Hepatocyte (in vitro differentiated cells): ENCODE measurements around the gene FBRSL1. TPM values are rescaled to one million over a fixed set of nuclear protein-coding genes. Genes with fewer than 3 reads are reported as not detected.
A peak's percentile ranks its signal among the peaks of the same experiment; 100 is the strongest.

ENCODE experiments used
- DNase-seq: peaks from one replicate; pipeline ENCODE4 v3.0.0-alpha.2; 2016; ENCODE audit warnings: low spot score
- H2AFZ ChIP-seq: fragments of 200-600 bp; sonication (generic); 2 replicates; pipeline ENCODE4 v1.6.0; 2016; ENCODE audit warnings: antibody characterized with exemption, mild to moderate bottlenecking
- H3K27ac ChIP-seq: fragments of 200-600 bp; sonication (generic); 2 replicates; pipeline ENCODE4 v1.5.1; 2016; ENCODE audit warnings: mild to moderate bottlenecking
- H3K27me3 ChIP-seq: fragments of 200-600 bp; sonication (generic); 2 replicates; pipeline ENCODE4 v1.6.1; 2016
- H3K36me3 ChIP-seq: fragments of 200-600 bp; sonication (generic); replicated peaks from 2 replicates; pipeline ENCODE4 v1.5.1; 2016; ENCODE audit warnings: low read depth; ENCODE audit not compliant: insufficient read depth
- H3K4me1 ChIP-seq: fragments of 200-600 bp; sonication (generic); 2 replicates; pipeline ENCODE4 v1.5.1; 2016; ENCODE audit warnings: mild to moderate bottlenecking, moderate library complexity; ENCODE audit not compliant: insufficient read depth
- H3K4me2 ChIP-seq: fragments of 200-600 bp; sonication (generic); 2 replicates; pipeline ENCODE4 v1.6.0; 2016
- H3K4me3 ChIP-seq: fragments of 200-600 bp; sonication (generic); 2 replicates; pipeline ENCODE4 v1.5.1; 2016; ENCODE audit warnings: mild to moderate bottlenecking
- H3K79me2 ChIP-seq: fragments of 200-600 bp; sonication (generic); 2 replicates; pipeline ENCODE4 v1.6.0; 2017; ENCODE audit warnings: mild to moderate bottlenecking
- H3K9me2 ChIP-seq: fragments of 200-600 bp; sonication (generic); replicated peaks from 2 replicates; pipeline ENCODE4 v1.6.0; 2017; ENCODE audit warnings: mild to moderate bottlenecking; ENCODE audit not compliant: insufficient read depth
- H3K9me3 ChIP-seq: fragments of 200-600 bp; sonication (generic); 2 replicates; pipeline ENCODE4 v1.5.1; 2016; ENCODE audit warnings: low read depth, mild to moderate bottlenecking
- H4K20me1 ChIP-seq: fragments of 200-600 bp; sonication (generic); 2 replicates; pipeline ENCODE4 v1.6.0; 2016; ENCODE audit warnings: mild to moderate bottlenecking; ENCODE audit not compliant: insufficient read depth, poor library complexity, severe bottlenecking
- EZH2 ChIP-seq: fragments of 200-600 bp; sonication (generic); IDR thresholded peaks from 2 replicates; pipeline ENCODE4 v1.6.1; 2016; ENCODE audit warnings: antibody characterized with exemption, mild to moderate bottlenecking, borderline replicate concordance
- EZH2phosphoT487 ChIP-seq: fragments of 200-600 bp; sonication (generic); IDR thresholded peaks from one replicate; pipeline ENCODE4 v1.6.1; 2018; ENCODE audit warnings: antibody characterized with exemption, mild to moderate bottlenecking, low read depth, moderate library complexity; ENCODE audit not compliant: unreplicated experiment, severe bottlenecking
- WGBS: methylation state at CpG from one replicate; pipeline ENCODE4 v1.1.6; 2016; ENCODE audit warnings: low lambda C conversion rate; ENCODE audit errors: missing lambda C conversion rate; 5-methylcytosine and 5-hydroxymethylcytosine counted together
- polyA plus RNA-seq: library from polyadenylated mRNA; unstranded; fragments of >200 nt; fragmentation: Nextera tagmentation; extraction: Ambion mirVana; gene quantifications from 2 replicates; pipeline ENCODE4 v1.2.1, GENCODE V29; 2016
- total RNA-seq: library from RNA; depleted of rRNA; stranded (reverse); fragments of >200 nt; gene quantifications from 2 replicates; pipeline ENCODE4 v1.2.3, GENCODE V29; 2014
- TF ChIP-seq, protein P1 (sequence below): fragments of 200-600 bp; sonication (generic); IDR thresholded peaks from 2 replicates; pipeline ENCODE4 v1.5.1; 2016; ENCODE audit warnings: antibody characterized with exemption, mild to moderate bottlenecking; ENCODE audit not compliant: poor library complexity

The FBRSL1 gene
- total and polyA plus RNA-seq, 2 experiments from 2014 or later = 18.5 to 61.1 TPM

DNA sequence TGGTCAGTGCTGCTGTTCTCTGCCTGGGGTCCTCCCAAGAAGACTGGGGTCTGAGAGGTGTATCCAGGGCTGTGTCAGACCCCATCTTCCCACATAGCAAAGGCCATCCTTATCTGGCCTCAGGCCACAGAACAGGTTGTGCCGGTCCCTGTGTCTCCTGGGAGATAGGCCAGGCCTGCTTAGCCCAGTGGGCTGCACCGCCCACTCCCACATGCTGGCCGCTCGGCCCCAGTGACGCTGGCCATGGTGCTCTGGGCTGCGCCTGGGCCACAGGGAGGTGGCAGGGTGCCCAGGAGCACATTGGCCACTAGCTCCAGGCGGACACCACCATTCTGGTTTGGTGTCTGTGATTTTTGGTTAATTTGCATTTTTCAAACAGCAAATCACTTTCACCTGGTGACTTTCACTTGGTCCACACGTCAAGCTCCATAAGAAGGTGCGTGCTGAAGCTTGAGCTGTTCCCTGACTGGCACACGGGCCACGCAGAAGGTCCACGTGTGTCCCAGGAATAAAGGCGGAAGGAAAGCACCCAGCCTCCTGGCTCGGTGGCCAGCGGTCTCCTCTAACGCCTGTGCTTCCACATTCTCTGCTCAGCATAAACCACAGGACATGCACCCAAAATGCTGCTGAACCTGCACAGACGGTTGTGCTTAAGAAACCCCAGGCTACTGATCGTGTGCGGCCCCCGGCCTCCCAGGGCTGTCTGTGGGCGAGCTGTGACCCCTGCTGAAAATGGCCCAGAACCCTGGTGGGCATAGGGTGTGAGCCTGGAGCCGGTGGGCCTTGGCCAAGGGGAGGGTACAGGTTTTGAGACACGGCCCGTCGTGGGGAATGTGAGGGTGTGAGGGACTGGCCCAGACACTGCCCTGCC lies 4.6 kb downstream of the FBRSL1 start:
- Histone ChIP-seq H3K27ac (peak overlapping the region; percentile 87), H4K20me1 (peaks cover 90% of the 10 kb centered on the region), H3K4me3 (no peak overlapping the region), H3K27me3 (no peaks in the 10 kb centered on the region), H3K4me1 (peaks cover 52% of the 10 kb centered on the region), H3K79me2 (peaks cover 89% of the 10 kb centered on the region), H3K36me3 (no peaks in the 10 kb centered on the region), H2AFZ (no peak overlapping the region), H3K4me2 (peak overlapping the region; percentile 100), H3K9me3 (no peaks in the 10 kb centered on the region), H3K9me2 (no peaks in the 10 kb centered on the region)
- DNase-seq = peak; percentile 57
- TF ChIP-seq EZH2 = no peak
- no peak for TF ChIP-seq EZH2phosphoT487
- TF ChIP-seq, protein P1, sequence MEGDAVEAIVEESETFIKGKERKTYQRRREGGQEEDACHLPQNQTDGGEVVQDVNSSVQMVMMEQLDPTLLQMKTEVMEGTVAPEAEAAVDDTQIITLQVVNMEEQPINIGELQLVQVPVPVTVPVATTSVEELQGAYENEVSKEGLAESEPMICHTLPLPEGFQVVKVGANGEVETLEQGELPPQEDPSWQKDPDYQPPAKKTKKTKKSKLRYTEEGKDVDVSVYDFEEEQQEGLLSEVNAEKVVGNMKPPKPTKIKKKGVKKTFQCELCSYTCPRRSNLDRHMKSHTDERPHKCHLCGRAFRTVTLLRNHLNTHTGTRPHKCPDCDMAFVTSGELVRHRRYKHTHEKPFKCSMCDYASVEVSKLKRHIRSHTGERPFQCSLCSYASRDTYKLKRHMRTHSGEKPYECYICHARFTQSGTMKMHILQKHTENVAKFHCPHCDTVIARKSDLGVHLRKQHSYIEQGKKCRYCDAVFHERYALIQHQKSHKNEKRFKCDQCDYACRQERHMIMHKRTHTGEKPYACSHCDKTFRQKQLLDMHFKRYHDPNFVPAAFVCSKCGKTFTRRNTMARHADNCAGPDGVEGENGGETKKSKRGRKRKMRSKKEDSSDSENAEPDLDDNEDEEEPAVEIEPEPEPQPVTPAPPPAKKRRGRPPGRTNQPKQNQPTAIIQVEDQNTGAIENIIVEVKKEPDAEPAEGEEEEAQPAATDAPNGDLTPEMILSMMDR = no peak
- WGBS = 71% methylated on average over 25 of the region's 25 CpGs

DNA sequence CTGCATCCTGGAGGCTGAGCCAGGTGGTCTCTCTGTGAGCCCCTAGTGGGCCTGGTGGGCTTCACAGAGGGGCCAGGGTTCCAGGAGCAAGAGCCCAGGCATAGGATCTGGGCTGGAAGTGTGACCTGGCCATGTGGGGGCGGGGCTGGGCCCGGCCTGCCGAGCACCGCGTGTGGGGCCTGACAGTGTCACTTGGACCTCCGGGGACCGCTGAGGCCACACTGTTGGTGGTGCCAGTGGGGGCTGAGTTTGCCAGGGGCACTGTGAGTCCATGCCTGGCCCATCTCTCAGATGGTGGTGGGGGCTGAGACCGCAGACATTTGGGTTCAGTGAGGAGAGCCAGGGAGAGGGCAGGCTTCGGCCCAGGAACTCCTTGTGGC lies 5.2 kb downstream of the FBRSL1 start:
- Histone ChIP-seq H3K4me2 (peak overlapping the region; percentile 100), H3K9me2 (no peaks in the 10 kb centered on the region), H3K4me1 (peaks cover 52% of the 10 kb centered on the region), H4K20me1 (peaks cover 96% of the 10 kb centered on the region), H2AFZ (no peak overlapping the region), H3K79me2 (peaks cover 95% of the 10 kb centered on the region), H3K27ac (no peak overlapping the region), H3K4me3 (no peak overlapping the region), H3K27me3 (no peaks in the 10 kb centered on the region), H3K9me3 (no peaks in the 10 kb centered on the region), H3K36me3 (no peaks in the 10 kb centered on the region)
- TF ChIP-seq EZH2phosphoT487 (no peak), EZH2 (no peak)
- TF ChIP-seq, protein P1 = no peak
- no peak for DNase-seq
- WGBS = 78% methylated on average over 9 of the region's 9 CpGs

DNA sequence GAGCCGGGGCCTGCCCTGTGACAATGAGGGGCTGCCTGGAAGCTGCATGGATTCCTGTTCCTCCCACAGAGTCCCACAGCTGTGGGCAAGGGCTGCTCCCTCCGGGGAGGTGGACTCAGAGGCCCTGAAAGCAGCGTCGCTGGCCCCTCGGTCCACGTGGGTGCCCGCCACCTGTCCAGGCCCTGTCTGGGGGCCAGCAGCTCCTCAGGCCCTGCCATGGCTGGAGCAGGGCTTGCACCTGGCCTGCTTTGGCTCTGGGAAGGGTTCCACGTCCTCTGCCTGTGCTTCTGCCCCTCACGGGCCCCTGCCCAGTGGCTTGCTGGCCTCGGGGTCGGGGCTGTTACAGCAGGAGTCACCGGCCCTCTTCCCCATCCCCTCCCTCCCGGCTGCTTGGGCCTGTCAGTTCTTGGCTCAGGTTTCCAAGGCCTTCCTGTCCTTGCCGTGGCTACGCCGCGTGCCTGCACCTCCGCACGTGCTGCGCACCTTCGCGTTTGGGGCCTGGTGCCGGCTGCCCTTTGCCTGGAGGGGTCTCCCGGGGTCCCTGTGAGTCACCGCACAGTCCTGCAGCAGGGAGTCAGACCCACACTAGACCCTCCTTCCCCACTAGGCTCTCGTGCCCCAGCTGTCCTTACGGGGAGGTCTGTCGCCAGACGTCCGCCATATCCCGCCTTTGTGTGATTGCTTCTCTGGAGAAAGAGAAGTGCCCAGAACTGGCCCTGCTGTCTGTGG lies 5.8 kb downstream of the FBRSL1 start:
- DNase-seq = no peak
- 88% methylated on average over 23 of the region's 31 CpGs for WGBS
- Histone ChIP-seq H3K27me3 (no peaks in the 10 kb centered on the region), H3K4me1 (peaks cover 53% of the 10 kb centered on the region), H3K36me3 (no peaks in the 10 kb centered on the region), H3K4me2 (no peak overlapping the region), H3K27ac (no peak overlapping the region), H3K4me3 (no peak overlapping the region), H4K20me1 (peaks cover 100% of the 10 kb centered on the region), H2AFZ (no peak overlapping the region), H3K9me3 (no peaks in the 10 kb centered on the region), H3K79me2 (peaks cover 100% of the 10 kb centered on the region), H3K9me2 (no peaks in the 10 kb centered on the region)
- no peak for TF ChIP-seq EZH2
- TF ChIP-seq, protein P1 = no peak
- TF ChIP-seq EZH2phosphoT487 = no peak
